GM23338 (cell line): ENCODE results near the gene CACNA1A. TPM values are rescaled to one million over a fixed set of nuclear protein-coding genes. Genes with fewer than 3 reads are reported as not detected.

ENCODE experiments used
- ATAC-seq: fragments of 200-7000 bp; cut with Tn5 transposase; 3 replicates; pipeline ENCODE4 v1.9.1; 2020
- DNase-seq: peaks from one replicate; pipeline ENCODE4 v3.0.0-alpha.2; 2015; ENCODE audit warnings: low spot score
- H2AFZ ChIP-seq: fragments of 200-600 bp; sonication (generic); 2 replicates; pipeline ENCODE4 v1.8.0; 2016; ENCODE audit warnings: antibody characterized with exemption, mild to moderate bottlenecking, moderate library complexity
- H3F3A ChIP-seq: fragments of 200-600 bp; sonication (generic); replicated peaks from 2 replicates; pipeline ENCODE4 v1.8.0; 2017; ENCODE audit warnings: antibody characterized with exemption, mixed run types, low read depth
- H3K27ac ChIP-seq: fragments of 200-600 bp; sonication (generic); 2 replicates; pipeline ENCODE4 v1.6.1; 2016; ENCODE audit warnings: low read depth
- H3K27me3 ChIP-seq: fragments of 200-600 bp; sonication (generic); 2 replicates; pipeline ENCODE4 v1.8.0; 2016; ENCODE audit warnings: mild to moderate bottlenecking, mixed run types, moderate library complexity; ENCODE audit not compliant: insufficient read depth
- H3K36me3 ChIP-seq: fragments of 200-600 bp; sonication (generic); 2 replicates; pipeline ENCODE4 v1.8.0; 2016; ENCODE audit warnings: mild to moderate bottlenecking; ENCODE audit not compliant: insufficient read depth
- H3K4me1 ChIP-seq: fragments of 200-600 bp; sonication (generic); 2 replicates; pipeline ENCODE4 v1.8.0; 2016; ENCODE audit warnings: mild to moderate bottlenecking, moderate library complexity; ENCODE audit not compliant: insufficient read depth
- H3K4me2 ChIP-seq: fragments of 200-600 bp; sonication (generic); 2 replicates; pipeline ENCODE4 v1.7.1; 2017; ENCODE audit warnings: mixed run types
- H3K4me3 ChIP-seq: fragments of 200-600 bp; sonication (generic); 2 replicates; pipeline ENCODE4 v1.6.1; 2016; ENCODE audit warnings: mixed run types
- H3K79me2 ChIP-seq: fragments of 200-600 bp; sonication (generic); replicated peaks from 2 replicates; pipeline ENCODE4 v1.8.0; 2017; ENCODE audit warnings: mild to moderate bottlenecking; ENCODE audit not compliant: insufficient read depth
- H3K9me2 ChIP-seq: fragments of 200-600 bp; sonication (generic); 2 replicates; pipeline ENCODE4 v1.8.0; 2017; ENCODE audit not compliant: insufficient read depth
- H4K20me1 ChIP-seq: fragments of 200-600 bp; sonication (generic); replicated peaks from 2 replicates; pipeline ENCODE4 v1.8.0; 2017; ENCODE audit warnings: mild to moderate bottlenecking; ENCODE audit not compliant: insufficient read depth
- H3K27ac Mint-ChIP-seq: 2 replicates; pipeline ENCODE4 v1.8.0; 2020; ENCODE audit warnings: inconsistent platforms, mild to moderate bottlenecking, moderate library complexity, mixed read lengths
- H3K27me3 Mint-ChIP-seq: 3 replicates; pipeline ENCODE4 v1.8.0; 2022; ENCODE audit warnings: low read depth, mild to moderate bottlenecking, moderate library complexity, mixed read lengths, inconsistent platforms; ENCODE audit not compliant: insufficient read depth, poor library complexity
- H3K36me3 Mint-ChIP-seq: 3 replicates; pipeline ENCODE4 v1.8.0; 2021; ENCODE audit warnings: low read depth, mild to moderate bottlenecking, inconsistent platforms, moderate library complexity, mixed read lengths
- H3K4me1 Mint-ChIP-seq: 3 replicates; pipeline ENCODE4 v1.8.0; 2020; ENCODE audit warnings: mild to moderate bottlenecking, inconsistent platforms, mixed read lengths
- H3K4me3 Mint-ChIP-seq: 3 replicates; pipeline ENCODE4 v1.8.0; 2021; ENCODE audit warnings: moderate library complexity, mild to moderate bottlenecking, inconsistent platforms, mixed read lengths
- H3K9me3 Mint-ChIP-seq: 3 replicates; pipeline ENCODE4 v1.8.0; 2020; ENCODE audit warnings: moderate library complexity, mild to moderate bottlenecking, inconsistent platforms, mixed read lengths
- CREB1 ChIP-seq: fragments of 250-450 bp; sonication (Bioruptor Pico); IDR thresholded peaks from 2 replicates; pipeline ENCODE4 v1.5.0; 2020; ENCODE audit warnings: low read depth, mild to moderate bottlenecking, moderate library complexity
- CTCF ChIP-seq, 2 experiments: fragments of 200-600 bp in 1 of 2; sonication (generic) in 1 of 2; conservative IDR thresholded peaks; 2 replicates each; pipeline versions ENCODE4 v1.5.1 to v1.6.1; 2016 to 2017; ENCODE audit warnings: antibody characterized with exemption in 2 of 2, low read depth in 2 of 2, mild to moderate bottlenecking in 2 of 2, moderate library complexity in 1 of 2
- ETS1 ChIP-seq: IDR thresholded peaks from 2 replicates; pipeline ENCODE4 v1.6.1; 2016; ENCODE audit warnings: antibody characterized with exemption
- EZH2 ChIP-seq: fragments of 200-600 bp; sonication (generic); IDR thresholded peaks from one replicate; pipeline ENCODE4 v1.8.0; 2017; ENCODE audit warnings: antibody characterized with exemption, mild to moderate bottlenecking, low read depth; ENCODE audit not compliant: unreplicated experiment
- EZH2phosphoT487 ChIP-seq: fragments of 200-600 bp; sonication (generic); IDR thresholded peaks from one replicate; pipeline ENCODE4 v1.8.1; 2018; ENCODE audit warnings: antibody characterized with exemption; ENCODE audit not compliant: unreplicated experiment
- JUNB ChIP-seq: IDR thresholded peaks from one replicate; pipeline ENCODE4 v1.6.1; 2016; ENCODE audit warnings: antibody characterized with exemption; ENCODE audit not compliant: unreplicated experiment
- NANOG ChIP-seq: IDR thresholded peaks from 2 replicates; pipeline ENCODE4 v1.6.1; 2016; ENCODE audit warnings: antibody characterized with exemption, borderline replicate concordance
- POLR2AphosphoS5 ChIP-seq: IDR thresholded peaks from 2 replicates; pipeline ENCODE4 v1.6.1; 2016; ENCODE audit warnings: antibody characterized with exemption, low read depth
- REST ChIP-seq: IDR thresholded peaks from one replicate; pipeline ENCODE4 v1.6.1; 2018; ENCODE audit warnings: antibody characterized with exemption; ENCODE audit not compliant: unreplicated experiment
- STAT1 ChIP-seq: IDR thresholded peaks from one replicate; pipeline ENCODE4 v1.6.1; 2016; ENCODE audit warnings: antibody characterized with exemption; ENCODE audit not compliant: unreplicated experiment
- ZNF114 ChIP-seq: fragments of 250-450 bp; sonication (Bioruptor Pico); IDR thresholded peaks from 2 replicates; pipeline ENCODE4 v1.5.0; 2020; ENCODE audit warnings: mild to moderate bottlenecking, moderate library complexity
- ZNF331 ChIP-seq: fragments of 250-450 bp; sonication (Bioruptor Pico); IDR thresholded peaks from 2 replicates; pipeline ENCODE4 v1.5.0; 2020; ENCODE audit warnings: low read depth, mild to moderate bottlenecking, moderate library complexity
- polyA plus RNA-seq: library from polyadenylated mRNA; unstranded; fragments of >200 nt; fragmentation: Nextera tagmentation; extraction: Ambion mirVana; gene quantifications from 2 replicates; pipeline ENCODE4 v1.2.1, GENCODE V29; 2016
- total RNA-seq: library from RNA; depleted of rRNA; stranded (reverse); fragments of >200 nt; shearing (Covaris generic); gene quantifications from 2 replicates; pipeline ENCODE4 v1.2.3, GENCODE V29; 2014

The CACNA1A gene
- total and polyA plus RNA-seq, 2 experiments from 2014 or later: 7.4 to 20.3 TPM

- TF ChIP-seq JUNB (no peak), NANOG (no peak), ETS1 (no peak)
Observed at GRCh38 chr19:13541554-13541953, 35.3 kb upstream of the CACNA1A start (continued).

GRCh38 chr19:13539332-13539731 lies 33.1 kb upstream of the CACNA1A start:
- Mint-ChIP-seq H3K27ac (no peak overlapping the region), H3K27me3 (peaks cover 4% of the 10 kb centered on the region), H3K36me3 (no peaks in the 10 kb centered on the region), H3K4me1 (peaks cover 7% of the 10 kb centered on the region; the same call in 2 of the 3 replicates), H3K9me3 (no peaks in the 10 kb centered on the region), H3K4me3 (no peak overlapping the region)
- H3K79me2 ChIP-seq: no peaks in the 10 kb centered on the region
- H2AFZ ChIP-seq: no peak overlapping the region
- H3K4me2 ChIP-seq: no peak overlapping the region
- no peaks in the 10 kb centered on the region; the same call in 1 of the 2 replicates for H3F3A ChIP-seq
- no peaks in the 10 kb centered on the region for H4K20me1 ChIP-seq
- H3K27ac ChIP-seq: no peak overlapping the region
- no peaks in the 10 kb centered on the region for H3K27me3 ChIP-seq
- H3K36me3 ChIP-seq: no peaks in the 10 kb centered on the region
- DNase-seq (no peak), ATAC-seq (no peak)
- H3K4me1 ChIP-seq: no peaks in the 10 kb centered on the region
- no peak overlapping the region for H3K4me3 ChIP-seq
- H3K9me2 ChIP-seq: peaks cover 6% of the 10 kb centered on the region; the same call in 1 of the 2 replicates
- TF ChIP-seq REST (no peak), EZH2phosphoT487 (no peak), ZNF114 (CRISPR knock-in tag) (no peak), POLR2AphosphoS5 (no peak), EZH2 (no peak), ZNF331 (no peak), STAT1 (no peak), ETS1 (no peak), JUNB (no peak), CTCF (conservative IDR thresholded peaks at IDR 0.05; ENCODE audit: low read depth in 2 of 2) (no peak), CREB1 (CRISPR knock-in tag) (no peak)
